HFF-Myc (cell line): Measurements from ENCODE around the gene PCSK6.

ENCODE experiments used
- DNase-seq: peaks from one replicate; pipeline ENCODE4 v3.0.0-alpha.2; 2011; ENCODE audit warnings: low read depth; ENCODE audit errors: extremely low read depth
- H3K4me3 ChIP-seq: replicated peaks from 2 replicates; pipeline ENCODE4 v1.5.1; 2011; ENCODE audit warnings: low read depth, mild to moderate bottlenecking, control low read depth, low read length
- CTCF ChIP-seq: IDR thresholded peaks from 2 replicates; pipeline ENCODE4 v1.5.1; 2012; ENCODE audit warnings: mild to moderate bottlenecking, low read depth, low read length, control low read depth; ENCODE audit errors: missing control alignments

PCSK6 gene

GRCh38 chr15:101277038-101277822 is 212.3 kb downstream of the PCSK6 start, which contains the start of gene SELENOS:
TSS of gene SELENOS (minus strand) at chr15:101277485. CDS start at chr15:101277417, 68 bp downstream.
- TF ChIP-seq CTCF: no peak
- H3K4me3 ChIP-seq: peak within 1 kb of the TSS; percentile 98
- DNase-seq: peak; percentile 26

GRCh38 chr15:101276501-101277037 is 212.9 kb downstream of the PCSK6 start:
- peak; percentile 28 for TF ChIP-seq CTCF
- DNase-seq: no peak
- H3K4me3 ChIP-seq: peak overlapping the region; percentile 98

- DNase-seq: no peak
- H3K4me3 ChIP-seq: no peak overlapping the region
- no peak for TF ChIP-seq CTCF
Observed at GRCh38 chr15:101275018-101275417, 214.5 kb downstream of the PCSK6 start.

- no peak for DNase-seq
- no peak overlapping the region for H3K4me3 ChIP-seq
- TF ChIP-seq CTCF: no peak
Observed at GRCh38 chr15:101273534-101273933, 216.0 kb downstream of the PCSK6 start.

- no peak for TF ChIP-seq CTCF
- no peak overlapping the region for H3K4me3 ChIP-seq
- DNase-seq: no peak
Observed at GRCh38 chr15:101272584-101272983, 216.9 kb downstream of the PCSK6 start.

- no peak for DNase-seq
- TF ChIP-seq CTCF: peak; percentile 45
Observed at GRCh38 chr15:101269479-101270223, 219.9 kb downstream of the PCSK6 start.

More at GRCh38 chr15:101269479-101270223, 219.9 kb downstream of the PCSK6 start:
- no peak overlapping the region for H3K4me3 ChIP-seq
